Neuronal stem cell (in vitro differentiated cells): ENCODE measurements around the gene PLA2G2D.

Source experiments
- DNase-seq: peaks from one replicate; pipeline ENCODE4 v3.0.0-alpha.2; 2013; ENCODE audit warnings: low spot score
- H2AFZ ChIP-seq: one replicate; pipeline ENCODE4 v1.6.1; 2013; ENCODE audit warnings: mild to moderate bottlenecking, low read length, inconsistent platforms
- H2AK5ac ChIP-seq: 2 replicates; pipeline ENCODE4 v1.6.1; 2013; ENCODE audit warnings: low read depth, mild to moderate bottlenecking, inconsistent platforms, low read length, moderate library complexity, mixed read lengths
- H2BK120ac ChIP-seq: 2 replicates; pipeline ENCODE4 v1.6.1; 2013; ENCODE audit warnings: low read depth, mild to moderate bottlenecking, inconsistent platforms, low read length, moderate library complexity, mixed read lengths
- H2BK12ac ChIP-seq: one replicate; pipeline ENCODE4 v1.6.1; 2013; ENCODE audit warnings: low read length, inconsistent platforms
- H2BK15ac ChIP-seq: 2 replicates; pipeline ENCODE4 v1.6.1; 2013; ENCODE audit warnings: mild to moderate bottlenecking, low read length, inconsistent platforms, mixed read lengths
- H2BK5ac ChIP-seq: one replicate; pipeline ENCODE4 v1.6.1; 2013; ENCODE audit warnings: inconsistent platforms, mild to moderate bottlenecking, low read length, moderate library complexity
- H3K14ac ChIP-seq: one replicate; pipeline ENCODE4 v1.6.1; 2013; ENCODE audit warnings: low read length, inconsistent platforms
- H3K18ac ChIP-seq: 2 replicates; pipeline ENCODE4 v1.6.1; 2013; ENCODE audit warnings: low read length, inconsistent platforms
- H3K23ac ChIP-seq: 2 replicates; pipeline ENCODE4 v1.6.1; 2013; ENCODE audit warnings: low read depth, mild to moderate bottlenecking, mixed read lengths, low read length, inconsistent platforms; ENCODE audit not compliant: poor library complexity
- H3K27ac ChIP-seq: replicated peaks from 3 replicates; pipeline ENCODE4 v1.5.1; 2013; ENCODE audit warnings: low read length, inconsistent platforms
- H3K27me3 ChIP-seq, 3 experiments: 2 replicates each; pipeline ENCODE4 v1.6.1; 2013; ENCODE audit warnings: low read length in 3 of 3, mild to moderate bottlenecking in 2 of 3, inconsistent platforms in 1 of 3, low read depth in 1 of 3, mixed read lengths in 1 of 3, moderate library complexity in 1 of 3; ENCODE audit not compliant: control insufficient read depth in 3 of 3, insufficient read depth in 3 of 3
- H3K36me3 ChIP-seq, 2 donors: replicated peaks in 1 of 2; 2 replicates each; pipeline ENCODE4 v1.6.1; 2013; ENCODE audit warnings: low read length in 2 of 2; ENCODE audit not compliant: control insufficient read depth in 2 of 2, insufficient read depth in 2 of 2
- H3K4ac ChIP-seq: 2 replicates; pipeline ENCODE4 v1.6.1; 2013; ENCODE audit warnings: inconsistent platforms, mild to moderate bottlenecking, low read length, moderate library complexity
- H3K4me1 ChIP-seq, 2 donors: 1 replicate in 1 of 2; 2 replicates in 1 of 2; pipeline ENCODE4 v1.6.1; 2013; ENCODE audit warnings: low read length in 2 of 2, low read depth in 1 of 2; ENCODE audit not compliant: control insufficient read depth in 2 of 2, insufficient read depth in 1 of 2
- H3K4me2 ChIP-seq: one replicate; pipeline ENCODE4 v1.6.1; 2013; ENCODE audit warnings: mild to moderate bottlenecking, low read length, inconsistent platforms; ENCODE audit not compliant: insufficient read depth, poor library complexity, severe bottlenecking
- H3K4me3 ChIP-seq, 2 donors: 2 replicates each; pipeline ENCODE4 v1.5.1; 2013; ENCODE audit warnings: low read length in 2 of 2, mild to moderate bottlenecking in 2 of 2, inconsistent platforms in 1 of 2, moderate library complexity in 1 of 2
- H3K79me1 ChIP-seq: one replicate; pipeline ENCODE4 v1.6.1; 2013; ENCODE audit warnings: low read depth, mild to moderate bottlenecking, inconsistent platforms, low read length, moderate library complexity
- H3K9ac ChIP-seq: one replicate; pipeline ENCODE4 v1.6.1; 2013; ENCODE audit warnings: mild to moderate bottlenecking, low read depth, low read length, inconsistent platforms; ENCODE audit not compliant: poor library complexity
- H3K9me3 ChIP-seq, 2 donors: replicated peaks in 1 of 2; 2 replicates each; pipeline versions ENCODE3 to v1.6.1; 2013; ENCODE audit warnings: low read length in 2 of 2, mild to moderate bottlenecking in 2 of 2, inconsistent platforms in 1 of 2, low read depth in 1 of 2, mixed read lengths in 1 of 2, moderate library complexity in 1 of 2; ENCODE audit not compliant: control insufficient read depth in 2 of 2, insufficient read depth in 1 of 2
- H4K8ac ChIP-seq: one replicate; pipeline ENCODE4 v1.6.1; 2013; ENCODE audit warnings: low read depth, mild to moderate bottlenecking, inconsistent platforms, low read length, moderate library complexity
- H4K91ac ChIP-seq: one replicate; pipeline ENCODE4 v1.6.1; 2013; ENCODE audit warnings: low read length, low read depth, mild to moderate bottlenecking, inconsistent platforms; ENCODE audit not compliant: poor library complexity
- WGBS, 2 donors: extraction: QIAGEN DNeasy Blood & Tissue Kit; methylation state at CpG; one replicate each; pipeline ENCODE4 v1.1.7; 2013; ENCODE audit warnings: missing lambda C conversion rate in 2 of 2, mixed read lengths in 1 of 2; ENCODE audit not compliant: insufficient read length in 2 of 2, insufficient replicate concordance in 1 of 2; ENCODE audit errors: extremely low coverage in 2 of 2; 5-methylcytosine and 5-hydroxymethylcytosine counted together

The PLA2G2D gene

GRCh38 chr1:20080441-20081352 is 38.6 kb downstream of the PLA2G2D start:
- Histone ChIP-seq H4K91ac (no peak overlapping the region), H3K4me3 (no peak overlapping the region), H3K18ac (no peak overlapping the region), H2BK12ac (no peak overlapping the region), H3K14ac (no peak overlapping the region), H2BK120ac (no peak overlapping the region), H4K8ac (no peak overlapping the region), H2BK15ac (no peak overlapping the region), H3K4me1 (no peaks in the 10 kb centered on the region), H3K27me3 (peaks cover 0 to 15% (median 0%) of the 10 kb centered on the region in 3 experiments), H2AFZ (no peak overlapping the region), H3K9me3 (no peaks in the 10 kb centered on the region), H3K4ac (no peak overlapping the region), H3K79me1 (no peaks in the 10 kb centered on the region), H3K27ac (no peak overlapping the region), H3K4me2 (no peak overlapping the region), H3K36me3 (no peaks in the 10 kb centered on the region), H2BK5ac (no peak overlapping the region), H3K9ac (no peak overlapping the region), H2AK5ac (no peak overlapping the region), H3K23ac (peak overlapping the region; percentile 20)
- no peak for DNase-seq
- no CpG with 5 or more reads among the region's 20 CpGs for WGBS, 2 donors

GRCh38 chr1:20079661-20080305 is 39.6 kb downstream of the PLA2G2D start:
- H3K9me3 ChIP-seq = no peaks in the 10 kb centered on the region
- no peaks in the 10 kb centered on the region for H3K4me1 ChIP-seq
- no peak overlapping the region for H2BK120ac ChIP-seq
- no peak overlapping the region for H3K14ac ChIP-seq
- no peak overlapping the region for H4K91ac ChIP-seq
- H2AK5ac ChIP-seq = no peak overlapping the region
- H2BK12ac ChIP-seq = no peak overlapping the region
- H3K27me3 ChIP-seq = peaks cover 0 to 15% (median 0%) of the 10 kb centered on the region in 3 experiments
- H3K4me2 ChIP-seq = no peak overlapping the region
- no peak overlapping the region for H2BK5ac ChIP-seq
- no peak overlapping the region for H3K4ac ChIP-seq
- H3K4me3 ChIP-seq = no peak overlapping the region
- H2BK15ac ChIP-seq = no peak overlapping the region
- no peak overlapping the region for H3K23ac ChIP-seq
- no peak overlapping the region for H3K18ac ChIP-seq
- H4K8ac ChIP-seq = no peak overlapping the region
- H2AFZ ChIP-seq = no peak overlapping the region
- no peaks in the 10 kb centered on the region for H3K79me1 ChIP-seq
- WGBS, 2 donors = no CpG with 5 or more reads among the region's 8 CpGs
- no peak for DNase-seq
- H3K36me3 ChIP-seq = no peaks in the 10 kb centered on the region
- no peak overlapping the region for H3K9ac ChIP-seq
- H3K27ac ChIP-seq = no peak overlapping the region

GRCh38 chr1:20078711-20079110 is 40.6 kb downstream of the PLA2G2D start:
- H3K9ac ChIP-seq = no peak overlapping the region
- no peak overlapping the region for H2AK5ac ChIP-seq
- no peak for DNase-seq
- peaks cover 0 to 17% (median 0%) of the 10 kb centered on the region in 3 experiments for H3K27me3 ChIP-seq
- no peak overlapping the region for H4K8ac ChIP-seq
- H3K9me3 ChIP-seq = no peaks in the 10 kb centered on the region
- H3K36me3 ChIP-seq = no peaks in the 10 kb centered on the region
- no peak overlapping the region for H2BK12ac ChIP-seq
- H3K27ac ChIP-seq = no peak overlapping the region
- WGBS, 2 donors = no CpG with 5 or more reads among the region's 5 CpGs
- no peaks in the 10 kb centered on the region for H3K79me1 ChIP-seq
- no peak overlapping the region for H3K18ac ChIP-seq
- no peaks in the 10 kb centered on the region for H3K4me1 ChIP-seq
- no peak overlapping the region for H2AFZ ChIP-seq
- H3K4me3 ChIP-seq = no peak overlapping the region
- no peak overlapping the region for H2BK5ac ChIP-seq
- H3K4me2 ChIP-seq = no peak overlapping the region
- H2BK120ac ChIP-seq = no peak overlapping the region
- H2BK15ac ChIP-seq = no peak overlapping the region
- H3K4ac ChIP-seq = no peak overlapping the region
- H3K23ac ChIP-seq = no peak overlapping the region
- H4K91ac ChIP-seq = no peak overlapping the region
- no peak overlapping the region for H3K14ac ChIP-seq

- DNase-seq = no peak
- no peak overlapping the region for H2BK15ac ChIP-seq
- H2AFZ ChIP-seq = no peak overlapping the region
- no peak overlapping the region for H2AK5ac ChIP-seq
- no peaks in the 10 kb centered on the region for H3K36me3 ChIP-seq
- no peaks in the 10 kb centered on the region for H3K4me1 ChIP-seq
- H3K23ac ChIP-seq = no peak overlapping the region
- H2BK12ac ChIP-seq = no peak overlapping the region
- H2BK5ac ChIP-seq = no peak overlapping the region
- no peak overlapping the region for H3K4me2 ChIP-seq
- no CpG with 5 or more reads among the region's 8 CpGs for WGBS, 2 donors
- H3K4me3 ChIP-seq = no peak overlapping the region
- no peak overlapping the region for H3K9ac ChIP-seq
- no peak overlapping the region for H4K91ac ChIP-seq
- H3K79me1 ChIP-seq = no peaks in the 10 kb centered on the region
- no peak overlapping the region for H4K8ac ChIP-seq
- H2BK120ac ChIP-seq = no peak overlapping the region
- H3K18ac ChIP-seq = peak overlapping the region; percentile 46
- H3K14ac ChIP-seq = no peak overlapping the region
- H3K27me3 ChIP-seq = peaks cover 0 to 15% (median 0%) of the 10 kb centered on the region in 3 experiments
- H3K4ac ChIP-seq = no peak overlapping the region
- no peak overlapping the region for H3K27ac ChIP-seq
- H3K9me3 ChIP-seq = no peaks in the 10 kb centered on the region
Observed at GRCh38 chr1:20078171-20078651, 41.1 kb downstream of the PLA2G2D start.
